Activated T-cell treated with anti-CD3 and anti-CD28 coated beads for 48 hours (primary cell): ENCODE data around the gene OR5K2.

Experiments used
- DNase-seq: peaks from one replicate; pipeline ENCODE4 v3.0.0-alpha.2; 2020; ENCODE audit warnings: low read depth

OR5K2 gene

DNA sequence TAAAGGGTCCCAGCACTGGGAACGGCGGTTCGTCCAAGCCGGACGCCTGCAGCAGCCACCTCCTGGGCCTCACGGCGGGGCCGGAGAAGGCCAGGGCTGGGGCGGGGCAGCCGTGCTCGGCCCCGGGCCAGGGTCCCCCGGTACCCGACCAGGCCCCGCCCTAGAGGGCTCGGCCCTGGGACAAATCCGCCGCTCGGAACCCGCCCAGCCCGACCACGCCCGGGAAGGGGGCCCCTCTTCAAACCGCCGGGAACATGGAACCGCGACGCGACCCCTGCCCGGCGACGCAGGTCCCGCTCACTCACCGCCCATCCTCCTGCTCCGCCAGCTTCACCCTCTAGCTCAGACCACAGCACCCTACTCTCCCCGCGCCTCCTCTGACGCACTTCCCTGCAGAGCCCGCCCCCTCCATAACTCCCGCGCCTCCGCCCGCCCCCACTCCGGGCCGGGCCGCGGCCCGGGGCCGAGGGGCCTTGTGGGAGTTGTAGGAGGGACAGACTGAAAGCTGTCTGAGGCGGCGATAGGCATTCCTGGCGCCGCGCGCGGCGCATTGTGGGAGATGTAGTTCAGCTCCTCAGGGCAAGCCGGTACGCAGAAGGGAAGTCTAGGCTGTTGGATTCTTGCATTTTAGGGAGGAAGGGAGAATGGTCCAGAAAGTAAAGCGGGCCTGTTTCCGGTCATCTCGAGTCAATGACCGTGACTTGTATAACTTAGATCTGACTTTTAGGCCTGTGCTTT lies 25.2 kb downstream of the OR5K2 start, which contains the start of gene CLDND1:
TSS of gene CLDND1 (minus strand) at position 359 of the 738 bp plus-strand sequence. CDS start 1,478 bp downstream, outside the sequence.
- DNase-seq = peak; percentile 94

DNA sequence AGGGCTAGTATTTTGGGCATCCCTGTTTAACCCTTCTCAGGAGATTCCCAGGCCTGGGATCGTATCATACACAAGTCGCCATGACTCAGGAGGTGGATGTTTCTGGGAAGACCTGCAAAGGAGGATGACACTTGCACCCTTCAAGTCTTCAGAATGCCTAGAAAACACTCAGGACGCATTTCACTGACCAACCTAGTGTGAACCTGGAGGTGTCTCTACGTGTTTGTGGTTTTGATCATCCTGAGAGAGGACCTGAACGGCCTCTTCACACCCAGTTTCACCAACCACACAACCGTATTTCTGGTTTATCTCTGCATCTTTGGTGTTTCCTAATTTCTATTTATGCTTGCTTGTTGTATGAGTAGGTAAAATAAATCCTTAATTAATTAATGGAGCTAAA lies 28.0 kb downstream of the OR5K2 start:
- no peak for DNase-seq

DNA sequence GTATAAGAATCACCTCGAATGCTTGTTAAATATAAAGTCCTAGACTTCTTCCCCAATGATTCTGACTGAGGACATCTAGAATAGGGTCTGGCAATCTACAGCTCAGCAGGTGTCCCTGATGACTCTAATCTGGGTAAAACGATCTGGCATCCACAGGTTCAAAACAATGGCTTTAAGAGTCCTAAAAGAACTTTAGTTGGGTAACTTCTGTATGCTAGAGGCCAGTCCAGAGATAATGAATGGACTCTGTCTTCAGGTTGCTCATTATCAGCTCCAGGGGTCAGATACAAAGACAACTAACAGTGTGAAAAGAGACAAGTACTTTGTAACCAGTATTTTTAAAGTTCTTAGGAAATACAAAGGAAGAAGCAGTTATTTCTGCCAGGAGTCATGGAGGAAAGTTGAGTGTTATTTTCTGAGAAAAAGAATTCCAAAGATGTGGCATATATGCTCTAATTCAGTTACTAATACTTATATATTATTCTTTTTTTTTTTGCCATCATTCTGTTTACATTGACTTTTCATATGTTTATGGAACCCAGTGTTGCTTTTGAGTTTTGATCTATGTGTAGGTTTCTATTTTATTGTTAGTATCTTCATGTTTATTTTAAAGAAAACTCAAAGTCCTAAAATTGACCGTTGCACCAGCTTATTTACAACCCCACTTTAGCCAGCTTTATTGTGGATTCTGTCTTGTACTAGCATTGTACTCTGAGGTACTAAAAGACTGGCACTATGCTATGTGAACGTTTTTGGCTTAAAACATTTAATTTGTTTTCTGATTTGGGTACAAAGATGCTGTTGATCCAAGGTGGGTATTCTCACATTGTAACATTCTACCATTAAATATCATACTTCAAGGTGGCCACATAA lies 31.2 kb downstream of the OR5K2 start:
- DNase-seq = no peak

DNA sequence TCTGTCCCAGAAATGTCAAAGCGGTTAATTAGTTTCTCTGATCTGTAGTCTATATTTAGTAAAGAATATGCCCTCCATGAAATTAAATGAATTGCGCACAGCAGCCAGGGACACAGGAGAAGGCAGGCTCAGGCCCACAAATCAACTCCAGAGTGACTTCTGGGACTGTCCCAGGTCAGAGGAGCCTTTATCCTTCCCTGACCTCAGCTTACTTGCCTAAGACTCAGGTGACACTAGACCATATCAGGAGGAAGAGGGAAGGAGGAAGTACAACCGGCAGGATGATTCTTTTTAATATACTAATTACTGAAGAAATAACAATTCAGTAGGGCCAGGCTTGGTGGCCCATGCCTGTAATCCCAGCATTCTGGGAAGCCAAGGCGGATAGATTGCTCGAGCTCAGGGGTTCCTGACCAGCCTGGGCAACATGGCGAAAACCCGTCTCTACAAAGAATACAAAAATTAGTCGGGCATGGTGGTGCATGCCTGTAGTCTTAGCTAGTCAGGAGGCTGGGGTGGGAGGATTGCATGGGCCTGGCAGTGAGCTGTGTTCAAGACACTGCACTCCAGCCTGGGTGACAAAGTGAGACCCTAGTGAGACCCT lies 32.5 kb downstream of the OR5K2 start:
- DNase-seq = no peak

DNA sequence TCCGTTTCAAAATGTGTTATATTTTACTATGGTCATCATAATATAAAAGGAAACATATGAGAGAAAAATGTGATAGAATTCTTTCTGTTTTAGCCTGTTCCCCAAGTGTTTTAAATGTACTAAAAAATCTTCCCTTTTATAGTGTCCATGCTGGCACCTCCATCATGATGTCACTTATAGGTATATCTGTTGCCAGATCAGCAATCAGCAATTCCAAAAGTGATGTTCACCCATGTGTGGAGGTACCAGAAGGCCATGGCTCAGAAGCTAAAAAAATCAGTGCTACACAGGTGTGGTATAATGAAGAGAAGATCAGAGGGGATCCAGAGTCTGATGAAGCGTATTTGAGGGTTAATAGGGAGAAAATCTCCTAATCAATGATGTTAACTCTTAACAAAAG lies 33.2 kb downstream of the OR5K2 start:
- no peak for DNase-seq

DNA sequence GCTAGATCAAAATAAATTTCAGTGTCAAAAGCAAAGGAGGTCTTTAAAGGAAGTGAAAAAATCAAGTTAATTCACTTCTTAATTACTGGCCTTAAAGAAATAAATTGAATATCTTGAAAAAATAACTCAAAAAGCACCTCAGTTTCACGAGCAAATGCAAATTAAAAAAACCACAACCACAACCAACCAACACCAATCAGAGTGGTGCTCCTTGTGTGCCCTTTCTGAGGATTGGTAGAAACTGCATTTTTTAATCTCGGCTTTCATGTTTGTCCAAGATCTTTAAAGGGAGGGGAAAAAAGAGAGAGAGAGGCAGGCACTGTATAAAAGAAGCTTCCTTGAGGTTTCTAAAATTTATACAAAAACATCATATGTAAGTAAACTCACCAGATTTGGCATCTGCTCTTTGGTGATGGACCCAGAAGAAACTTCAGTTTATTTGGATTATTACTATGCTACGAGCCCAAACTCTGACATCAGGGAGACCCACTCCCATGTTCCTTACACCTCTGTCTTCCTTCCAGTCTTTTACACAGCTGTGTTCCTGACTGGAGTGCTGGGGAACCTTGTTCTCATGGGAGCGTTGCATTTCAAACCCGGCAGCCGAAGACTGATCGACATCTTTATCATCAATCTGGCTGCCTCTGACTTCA lies 34.3 kb downstream of the OR5K2 start, which contains the start of gene GPR15:
TSS of gene GPR15 (plus strand) at position 357 of the 653 bp plus-strand sequence. CDS start at position 413, 56 bp downstream.
- no peak for DNase-seq

DNA sequence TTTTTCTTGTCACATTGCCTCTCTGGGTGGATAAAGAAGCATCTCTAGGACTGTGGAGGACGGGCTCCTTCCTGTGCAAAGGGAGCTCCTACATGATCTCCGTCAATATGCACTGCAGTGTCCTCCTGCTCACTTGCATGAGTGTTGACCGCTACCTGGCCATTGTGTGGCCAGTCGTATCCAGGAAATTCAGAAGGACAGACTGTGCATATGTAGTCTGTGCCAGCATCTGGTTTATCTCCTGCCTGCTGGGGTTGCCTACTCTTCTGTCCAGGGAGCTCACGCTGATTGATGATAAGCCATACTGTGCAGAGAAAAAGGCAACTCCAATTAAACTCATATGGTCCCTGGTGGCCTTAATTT lies 34.8 kb downstream of the OR5K2 start:
- no peak for DNase-seq

DNA sequence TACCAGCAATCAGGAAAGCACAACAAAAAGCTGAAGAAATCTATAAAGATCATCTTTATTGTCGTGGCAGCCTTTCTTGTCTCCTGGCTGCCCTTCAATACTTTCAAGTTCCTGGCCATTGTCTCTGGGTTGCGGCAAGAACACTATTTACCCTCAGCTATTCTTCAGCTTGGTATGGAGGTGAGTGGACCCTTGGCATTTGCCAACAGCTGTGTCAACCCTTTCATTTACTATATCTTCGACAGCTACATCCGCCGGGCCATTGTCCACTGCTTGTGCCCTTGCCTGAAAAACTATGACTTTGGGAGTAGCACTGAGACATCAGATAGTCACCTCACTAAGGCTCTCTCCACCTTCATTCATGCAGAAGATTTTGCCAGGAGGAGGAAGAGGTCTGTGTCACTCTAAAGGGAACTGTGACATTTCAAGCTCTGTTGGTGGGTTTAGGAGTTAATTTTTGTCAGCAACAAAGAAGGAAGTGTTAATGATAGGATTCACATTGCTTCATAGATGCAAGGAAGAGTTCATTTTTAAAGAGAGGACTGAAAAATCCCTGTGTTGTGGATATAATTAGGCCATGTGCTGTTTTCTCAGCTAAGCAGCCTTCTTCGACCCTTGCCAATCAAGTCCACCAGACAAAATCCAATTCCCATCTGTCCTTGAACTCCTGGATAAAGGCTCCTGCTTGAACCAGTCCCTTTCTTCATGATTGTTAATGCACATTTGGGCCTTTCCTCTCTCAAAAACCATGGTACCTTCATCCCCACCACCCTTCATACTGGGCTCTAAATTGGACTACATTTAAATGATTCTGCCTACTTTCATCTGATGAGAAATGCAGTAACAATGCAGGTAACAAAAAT lies 35.5 kb downstream of the OR5K2 start:
- no peak for DNase-seq

DNA sequence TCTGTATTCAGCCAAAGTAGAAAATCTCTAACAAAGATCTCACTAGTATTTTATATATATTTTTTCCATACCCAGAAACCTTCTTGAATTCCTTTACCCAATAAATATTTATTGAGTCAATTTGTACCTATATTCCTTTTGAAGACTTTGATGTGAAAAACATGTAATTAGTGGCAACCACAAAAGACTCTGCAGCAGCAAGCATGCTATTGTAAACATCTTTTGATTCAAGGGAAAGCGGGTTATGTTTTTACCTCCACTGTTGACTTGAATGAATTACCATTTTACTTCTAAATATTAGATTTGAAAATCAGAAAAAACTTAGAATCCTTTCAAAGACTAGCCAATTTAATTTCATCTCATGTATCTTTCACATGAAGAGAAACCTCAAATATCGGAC lies 36.7 kb downstream of the OR5K2 start:
- no peak for DNase-seq

DNA sequence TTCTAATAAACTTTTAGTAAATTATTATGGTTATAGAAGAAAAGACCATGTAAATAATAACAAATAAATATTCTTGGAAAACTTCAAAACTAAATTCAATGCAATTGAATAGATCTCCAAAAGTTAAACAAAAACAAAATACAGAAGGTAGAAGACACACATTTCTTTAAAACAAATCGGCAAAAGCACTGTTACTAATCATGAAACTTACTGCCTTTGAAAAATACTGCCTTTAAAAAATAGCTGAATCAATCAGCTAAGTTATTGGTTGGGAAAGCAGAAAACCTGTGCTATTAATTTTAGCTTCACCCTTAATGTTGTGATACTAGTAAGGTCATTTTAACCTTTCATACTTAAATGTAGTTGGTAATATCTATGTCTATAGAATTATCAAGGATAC lies 37.3 kb downstream of the OR5K2 start:
- DNase-seq = no peak

DNA sequence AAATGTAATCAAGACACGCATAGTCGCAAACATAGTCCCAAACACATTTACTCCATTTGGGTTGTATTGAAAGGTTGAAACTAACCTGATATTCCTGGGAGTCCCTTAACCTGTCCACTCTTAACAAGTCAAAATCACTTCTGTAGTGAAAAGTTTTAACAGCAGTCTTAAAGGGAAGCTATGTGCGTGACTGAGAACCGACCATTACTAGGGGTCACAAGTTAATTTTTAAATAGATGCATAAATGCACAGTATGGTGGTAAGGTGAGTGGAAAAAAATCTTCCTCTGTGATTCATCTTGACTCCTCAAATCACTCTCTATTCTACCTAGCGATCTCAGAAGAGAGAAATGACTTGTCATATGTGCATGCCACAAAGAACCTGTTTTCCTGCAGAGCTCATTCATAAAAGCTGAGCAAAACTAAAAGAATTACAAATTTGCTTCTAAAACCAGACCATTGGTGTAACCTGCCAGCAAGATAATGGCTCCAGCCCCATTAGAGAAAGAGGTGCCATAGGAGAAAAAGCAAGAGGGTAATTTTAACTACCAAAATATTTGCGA lies 39.1 kb downstream of the OR5K2 start:
- no peak for DNase-seq

DNA sequence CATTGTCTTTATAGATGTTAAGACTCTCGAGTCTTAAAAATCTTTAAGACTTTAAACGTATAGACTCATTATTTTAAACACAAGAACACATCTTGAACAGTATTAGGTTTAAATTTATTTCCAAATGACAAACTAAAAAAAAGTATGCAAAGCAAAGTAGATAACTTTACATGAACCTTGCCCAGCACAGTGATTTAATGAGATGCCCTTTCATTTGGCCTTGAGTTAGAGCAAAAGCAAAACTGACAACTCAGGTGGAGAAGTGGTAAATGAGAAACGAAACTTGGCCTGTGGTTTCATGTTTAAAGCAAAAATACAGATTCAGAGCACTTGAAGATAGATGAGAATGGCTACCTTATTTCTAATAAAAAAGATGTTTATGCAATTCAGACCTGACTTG lies 42.9 kb downstream of the OR5K2 start:
- no peak for DNase-seq

DNA sequence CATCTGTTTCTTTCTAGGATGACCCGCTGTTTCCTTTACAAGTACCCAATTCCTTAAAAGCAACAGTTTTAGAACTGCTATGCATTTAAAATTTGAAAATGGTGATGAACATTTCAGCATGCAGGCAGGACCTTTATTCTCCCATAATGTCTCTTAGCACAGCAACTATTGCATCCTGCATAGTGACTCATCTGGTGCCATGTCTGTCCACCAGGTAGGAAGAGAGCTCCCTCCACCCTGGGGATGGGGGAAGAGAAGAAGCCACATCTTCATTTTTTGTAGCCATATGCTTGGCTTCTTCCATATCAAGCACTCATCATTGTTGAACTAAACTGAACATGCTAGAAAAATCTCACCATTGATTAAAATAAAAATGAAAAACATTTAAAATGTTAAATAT lies 44.2 kb downstream of the OR5K2 start:
- DNase-seq = no peak

DNA sequence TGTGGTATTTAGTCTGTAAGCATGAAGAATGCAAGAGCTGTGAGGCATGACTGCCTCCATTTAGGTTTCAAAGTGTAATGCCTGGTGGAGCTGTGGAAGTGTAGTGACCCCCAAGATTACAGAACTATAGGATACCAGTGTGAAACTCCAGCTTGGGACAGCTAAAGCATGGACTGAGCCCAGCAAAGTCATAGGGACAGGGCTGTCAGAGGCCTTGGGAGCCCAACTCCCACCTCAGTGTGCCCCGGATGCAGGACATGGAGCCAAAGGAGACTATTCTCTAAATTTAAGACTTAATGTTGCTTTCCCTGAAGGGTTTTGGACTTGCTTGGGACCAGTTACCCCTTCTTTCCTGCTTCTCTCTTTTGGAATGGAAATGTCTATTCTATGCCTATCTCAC lies 45.1 kb downstream of the OR5K2 start:
- no peak for DNase-seq

DNA sequence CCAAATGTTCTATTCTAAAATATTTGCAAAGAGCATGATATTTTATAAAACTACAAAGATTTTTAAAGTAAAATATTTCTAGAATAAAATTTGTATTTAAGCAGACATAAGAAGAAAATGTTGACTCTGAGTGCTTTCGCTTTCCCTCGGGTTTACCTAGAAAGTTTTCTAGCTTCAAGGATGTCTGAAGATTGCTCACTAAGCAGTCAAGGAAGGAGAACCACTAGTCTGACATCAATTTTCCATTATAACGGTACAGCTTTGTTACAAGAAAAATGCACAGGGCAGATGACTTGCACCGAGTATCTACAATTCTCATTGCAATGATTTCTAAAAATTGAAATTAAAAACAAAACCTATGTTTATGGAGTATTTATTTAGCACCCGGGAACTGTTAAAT lies 48.5 kb downstream of the OR5K2 start:
- no peak for DNase-seq
